Fibroblast of pulmonary artery (primary cell): ENCODE results near the gene NUTM1.

Experiments
- DNase-seq: peaks from one replicate; pipeline ENCODE4 v3.0.0-alpha.2; 2010; ENCODE audit warnings: low read depth
- H3K4me3 ChIP-seq: replicated peaks from 2 replicates; pipeline ENCODE4 v1.5.1; 2011; ENCODE audit warnings: low read depth, mild to moderate bottlenecking, control low read depth, low read length, moderate library complexity
- CTCF ChIP-seq: IDR thresholded peaks from 2 replicates; pipeline ENCODE4 v1.5.1; 2011; ENCODE audit warnings: mild to moderate bottlenecking, control low read depth, low read length, inconsistent platforms; ENCODE audit errors: missing control alignments

NUTM1 gene

DNA sequence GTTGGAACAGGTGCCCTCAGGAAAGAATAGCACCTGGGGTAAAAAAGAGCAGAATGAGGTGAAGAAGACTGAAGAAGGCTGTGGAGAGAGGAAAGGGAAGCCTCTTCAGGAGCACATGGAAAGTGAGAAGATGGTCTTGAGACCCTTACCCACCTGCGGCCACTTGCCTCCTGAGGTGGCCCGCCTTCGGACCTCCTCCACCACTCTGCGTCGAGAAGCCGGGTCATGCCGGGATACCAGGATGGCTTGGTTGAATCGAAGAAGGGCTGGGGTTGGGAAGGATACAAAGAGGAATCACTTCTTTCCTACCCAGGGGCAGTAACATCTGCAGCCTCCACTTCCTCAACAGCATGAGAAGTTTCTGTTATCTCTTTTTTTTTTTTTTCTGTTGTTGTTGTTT lies 20.9 kb downstream of the NUTM1 start:
- H3K4me3 ChIP-seq, result no peak overlapping the region
- DNase-seq, result no peak
- TF ChIP-seq CTCF, result no peak

DNA sequence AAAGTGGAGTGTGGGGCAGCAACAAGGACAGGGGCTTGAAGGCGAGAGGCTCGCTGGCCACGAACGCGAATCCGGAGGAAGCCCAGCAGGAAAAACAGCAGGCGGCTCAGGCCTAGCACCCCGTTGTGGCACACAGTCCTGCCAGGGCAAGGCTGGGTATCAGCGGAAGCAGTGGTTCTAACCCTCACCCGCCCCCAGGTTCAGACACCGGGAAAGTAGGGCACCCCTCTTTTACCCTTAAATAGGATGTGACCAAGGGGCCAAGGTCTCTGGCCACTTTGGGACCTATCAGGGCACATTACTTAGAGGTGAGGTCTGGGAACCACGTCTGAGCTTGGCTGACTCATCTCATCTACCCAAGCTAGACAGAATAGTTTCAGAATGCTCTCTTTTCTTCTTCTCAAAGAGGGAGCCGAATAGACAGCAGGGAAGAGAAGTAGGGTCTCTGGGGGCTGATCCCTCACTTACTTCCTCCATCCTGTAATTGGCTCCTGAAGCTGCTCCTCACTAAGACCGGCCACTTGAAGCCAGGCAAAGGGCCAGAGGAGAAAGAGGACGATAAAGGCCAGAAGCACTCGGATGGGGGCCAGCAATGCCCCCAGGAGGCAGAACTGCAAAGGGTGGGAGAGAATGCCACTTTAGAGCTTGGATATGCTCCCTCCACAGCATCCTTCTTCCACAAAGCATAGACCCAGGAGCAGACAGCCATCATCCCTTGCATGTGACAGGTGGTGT lies 22.1 kb downstream of the NUTM1 start:
- H3K4me3 ChIP-seq, result peak overlapping the region; percentile 85
- no peak for DNase-seq
- TF ChIP-seq CTCF, result no peak

- H3K4me3 ChIP-seq, result peak overlapping the region; percentile 85
- DNase-seq, result no peak
- TF ChIP-seq CTCF, result no peak
These were observed 22.7 kb downstream of the NUTM1 start for GRCh38 chr15:34365836-34366235.

DNA sequence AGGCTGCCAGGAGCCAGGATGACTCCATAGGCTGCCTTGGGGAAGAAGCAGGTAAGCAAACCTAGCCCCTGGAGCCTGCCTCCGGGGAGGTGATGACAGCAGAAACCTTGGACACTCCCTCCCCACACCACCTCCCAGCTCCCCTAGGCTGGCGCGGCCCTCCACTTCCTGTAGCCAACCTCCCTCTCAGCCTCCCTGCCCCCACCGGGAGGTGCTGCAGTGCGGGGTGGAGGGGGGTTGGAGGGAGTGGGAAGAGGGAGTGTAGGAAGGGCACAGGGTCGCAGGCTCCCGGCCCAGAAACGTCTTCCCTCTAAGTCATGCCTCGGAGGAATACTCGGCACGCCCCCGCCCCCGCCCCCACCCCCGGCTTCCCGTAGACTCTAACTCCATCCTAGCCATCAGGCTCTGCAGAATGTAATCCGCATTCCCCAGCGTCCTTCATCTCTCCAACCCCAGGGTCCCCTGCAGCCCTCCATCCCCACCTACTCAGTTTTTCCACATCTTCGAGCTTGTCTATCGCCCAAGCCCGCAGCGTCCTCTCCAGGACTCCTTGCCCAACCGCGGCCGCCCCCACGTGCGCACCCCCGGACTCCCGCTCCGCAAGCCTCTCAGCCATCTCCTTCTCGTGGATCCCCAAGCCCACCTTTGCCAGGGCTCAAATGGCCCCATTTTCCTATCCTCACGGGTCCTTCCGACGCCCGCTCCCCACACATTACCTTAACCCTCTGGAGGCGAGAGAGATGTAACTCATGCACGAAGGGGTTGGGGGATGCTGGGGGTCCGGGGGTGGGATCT lies 23.4 kb downstream of the NUTM1 start:
- no peak for TF ChIP-seq CTCF
- DNase-seq, result peak; percentile 56

DNA sequence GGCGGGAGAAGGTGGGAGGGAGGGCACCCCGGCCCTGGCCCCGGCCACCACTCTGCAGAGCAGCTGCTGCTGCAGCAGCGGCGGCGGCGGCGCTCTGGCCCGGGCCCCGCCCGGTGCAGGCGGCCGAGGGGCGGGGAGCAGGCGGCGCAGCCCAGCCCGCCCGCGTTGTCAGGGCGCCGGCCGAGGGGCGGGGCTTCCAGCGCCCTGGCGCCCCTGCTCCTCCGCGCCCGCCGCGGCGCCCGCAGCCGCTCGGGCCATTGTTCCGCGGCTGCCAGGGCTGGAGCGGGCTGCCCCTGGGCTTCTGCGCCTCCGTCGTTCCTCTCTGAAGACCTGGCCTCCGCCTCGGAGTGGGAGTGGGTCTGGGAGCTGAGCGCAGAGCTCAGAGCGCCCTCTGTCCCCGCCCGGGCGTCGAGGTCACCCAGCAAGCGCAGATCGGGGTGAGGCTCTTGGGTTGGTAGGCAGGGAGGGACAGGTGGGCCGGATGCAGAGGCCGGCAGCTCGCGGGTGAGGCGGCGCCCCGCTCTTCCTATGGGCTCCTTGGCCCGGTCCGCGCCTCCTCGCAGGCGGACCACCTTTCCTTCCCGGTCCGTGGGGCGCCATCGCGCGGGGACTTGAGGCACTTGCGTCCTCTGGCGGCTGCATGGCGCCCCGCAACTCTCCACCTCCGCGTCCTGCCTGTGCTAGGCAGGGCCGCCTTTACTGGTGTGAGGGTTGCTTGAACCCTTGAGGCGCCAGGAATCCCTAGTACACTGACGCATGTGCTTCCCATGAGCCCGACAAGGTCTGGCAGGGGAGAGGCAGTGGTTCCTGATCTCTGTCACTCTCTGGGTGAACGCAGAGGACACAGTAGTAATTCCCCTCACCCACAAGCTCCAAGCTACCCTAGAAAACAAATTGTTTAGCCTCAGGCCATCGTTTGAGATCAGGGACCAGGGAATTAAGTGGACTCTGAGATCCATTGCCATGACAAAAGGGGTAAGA lies 24.3 kb downstream of the NUTM1 start, which contains the start of gene LPCAT4:
TSS of gene LPCAT4 (minus strand) at position 96 of the 981 bp plus-strand sequence. CDS start 96 bp downstream, outside the sequence.
- TF ChIP-seq CTCF, result peak; percentile 81
- peak within 1 kb of the TSS; percentile 85 for H3K4me3 ChIP-seq
- peak; percentile 86 for DNase-seq

More for the DNA sequence above, 23.4 kb downstream of the NUTM1 start:
- peak overlapping the region; percentile 85 for H3K4me3 ChIP-seq

DNA sequence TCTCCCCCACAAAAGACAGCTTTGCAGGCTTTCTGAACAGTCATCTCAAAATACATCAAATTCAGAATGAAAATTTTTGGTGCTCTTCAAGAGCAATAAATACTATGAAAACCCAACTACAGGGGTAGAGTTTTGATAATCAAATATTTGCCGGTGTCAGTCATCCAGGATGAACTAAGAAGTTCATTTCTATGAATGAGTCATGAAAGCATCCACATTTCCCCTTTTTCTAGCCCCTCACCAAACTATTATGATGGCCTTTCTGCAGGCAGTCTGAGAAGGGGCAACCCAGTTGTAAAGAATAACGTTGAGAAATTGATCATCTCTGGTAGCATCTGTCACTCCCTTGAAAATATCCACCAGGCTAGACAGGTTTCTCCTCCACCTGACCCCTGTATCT lies 27.0 kb downstream of the NUTM1 start:
- DNase-seq, result no peak
- H3K4me3 ChIP-seq, result no peak overlapping the region
- TF ChIP-seq CTCF, result no peak
